Parathyroid adenoma (tissue), 2 donors: ENCODE data around the gene CADM1.

Experiments used
- H2AFZ ChIP-seq: fragments of 300-600 bp; sonication (generic); one replicate; pipeline ENCODE4 v1.7.0; 2017; ENCODE audit warnings: antibody characterized with exemption, mild to moderate bottlenecking
- H3K27ac ChIP-seq: fragments of 300-600 bp; sonication (generic); one replicate; pipeline ENCODE4 v1.7.0; 2017
- H3K27me3 ChIP-seq: fragments of 300-600 bp; sonication (generic); one replicate; pipeline ENCODE4 v1.7.0; 2017; ENCODE audit warnings: low read length; ENCODE audit not compliant: control insufficient read depth, insufficient read depth
- H3K36me3 ChIP-seq: fragments of 300-600 bp; sonication (generic); one replicate; pipeline ENCODE4 v1.7.0; 2017; ENCODE audit warnings: low read length; ENCODE audit not compliant: control insufficient read depth, insufficient read depth
- H3K4me1 ChIP-seq: fragments of 300-600 bp; sonication (generic); one replicate; pipeline ENCODE4 v1.7.0; 2017; ENCODE audit warnings: control low read depth
- H3K4me2 ChIP-seq: fragments of 300-600 bp; sonication (generic); one replicate; pipeline ENCODE4 v1.7.0; 2017; ENCODE audit warnings: low read length
- H3K4me3 ChIP-seq: fragments of 300-600 bp; sonication (generic); one replicate; pipeline ENCODE4 v1.7.0; 2017; ENCODE audit warnings: low read depth, low read length
- H3K79me2 ChIP-seq: fragments of 300-600 bp; sonication (generic); one replicate; pipeline ENCODE4 v1.7.0; 2017; ENCODE audit warnings: control low read depth
- H3K9ac ChIP-seq: fragments of 300-600 bp; sonication (generic); one replicate; pipeline ENCODE4 v1.7.0; 2017; ENCODE audit warnings: mild to moderate bottlenecking
- H3K9me3 ChIP-seq: fragments of 300-600 bp; sonication (generic); one replicate; pipeline ENCODE4 v1.7.0; 2017; ENCODE audit warnings: low read length; ENCODE audit not compliant: control insufficient read depth
- TF ChIP-seq, protein P1 (sequence below): fragments of 300-600 bp; sonication (generic); IDR thresholded peaks from one replicate; pipeline ENCODE4 v1.7.0; 2017; ENCODE audit warnings: antibody characterized with exemption, mild to moderate bottlenecking
- donor health status: primary hyperparathyroidism.

Gene CADM1

DNA sequence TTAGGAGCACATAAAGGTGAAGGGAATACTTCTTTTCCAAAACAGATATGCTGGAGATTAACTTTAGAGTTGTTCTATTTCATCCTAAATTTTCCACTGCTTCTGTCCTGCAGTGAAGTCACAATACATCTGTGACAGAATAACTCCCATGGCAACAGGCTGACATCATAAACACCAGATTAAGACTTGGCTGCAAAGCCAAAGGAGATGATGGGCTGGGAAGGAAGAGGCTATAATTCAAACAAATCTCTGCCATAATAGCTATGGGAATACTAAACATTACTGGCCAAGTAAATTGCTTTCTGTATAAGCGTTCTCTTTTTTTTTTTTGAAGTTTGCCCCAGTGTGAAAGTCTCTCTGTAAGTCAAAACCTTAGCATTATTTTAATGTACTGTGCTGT, 107.7 kb downstream of the CADM1 start:
- no peaks in the 10 kb centered on the region for H3K9me3 ChIP-seq
- TF ChIP-seq, protein P1, sequence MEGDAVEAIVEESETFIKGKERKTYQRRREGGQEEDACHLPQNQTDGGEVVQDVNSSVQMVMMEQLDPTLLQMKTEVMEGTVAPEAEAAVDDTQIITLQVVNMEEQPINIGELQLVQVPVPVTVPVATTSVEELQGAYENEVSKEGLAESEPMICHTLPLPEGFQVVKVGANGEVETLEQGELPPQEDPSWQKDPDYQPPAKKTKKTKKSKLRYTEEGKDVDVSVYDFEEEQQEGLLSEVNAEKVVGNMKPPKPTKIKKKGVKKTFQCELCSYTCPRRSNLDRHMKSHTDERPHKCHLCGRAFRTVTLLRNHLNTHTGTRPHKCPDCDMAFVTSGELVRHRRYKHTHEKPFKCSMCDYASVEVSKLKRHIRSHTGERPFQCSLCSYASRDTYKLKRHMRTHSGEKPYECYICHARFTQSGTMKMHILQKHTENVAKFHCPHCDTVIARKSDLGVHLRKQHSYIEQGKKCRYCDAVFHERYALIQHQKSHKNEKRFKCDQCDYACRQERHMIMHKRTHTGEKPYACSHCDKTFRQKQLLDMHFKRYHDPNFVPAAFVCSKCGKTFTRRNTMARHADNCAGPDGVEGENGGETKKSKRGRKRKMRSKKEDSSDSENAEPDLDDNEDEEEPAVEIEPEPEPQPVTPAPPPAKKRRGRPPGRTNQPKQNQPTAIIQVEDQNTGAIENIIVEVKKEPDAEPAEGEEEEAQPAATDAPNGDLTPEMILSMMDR: no peak
- no peak overlapping the region for H3K27ac ChIP-seq

DNA sequence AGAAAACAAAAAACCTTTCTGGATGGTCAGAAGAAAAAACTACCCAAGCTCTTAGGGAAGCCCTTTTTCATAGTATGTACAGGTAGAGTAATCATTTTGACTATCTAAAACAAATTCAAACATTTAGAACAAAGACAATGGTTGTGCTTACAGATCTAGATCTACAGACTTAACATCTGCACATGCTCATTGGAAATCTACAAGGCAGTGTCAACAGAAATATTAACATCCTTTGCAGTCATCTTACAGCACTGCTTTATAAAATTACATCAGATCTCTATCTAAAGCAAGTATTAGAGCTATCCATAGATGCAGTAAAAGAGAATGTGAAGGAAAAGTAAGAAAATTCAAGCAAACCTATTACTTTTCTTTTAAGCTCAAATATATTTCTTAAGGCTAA, 110.3 kb downstream of the CADM1 start:
- H3K27ac ChIP-seq: no peak overlapping the region
- H3K9me3 ChIP-seq: no peaks in the 10 kb centered on the region
- H3K36me3 ChIP-seq: no peaks in the 10 kb centered on the region
- no peaks in the 10 kb centered on the region for H3K79me2 ChIP-seq
- H3K4me2 ChIP-seq: no peak overlapping the region
- H3K9ac ChIP-seq: no peak overlapping the region
- H3K4me3 ChIP-seq: no peak overlapping the region
- no peak overlapping the region for H2AFZ ChIP-seq
- no peaks in the 10 kb centered on the region for H3K27me3 ChIP-seq
- TF ChIP-seq, protein P1: no peak
- no peaks in the 10 kb centered on the region for H3K4me1 ChIP-seq

More for the DNA sequence above, 107.7 kb downstream of the CADM1 start:
- no peak overlapping the region for H3K4me3 ChIP-seq
- H3K36me3 ChIP-seq: no peaks in the 10 kb centered on the region
- H3K9ac ChIP-seq: no peak overlapping the region
- H3K4me1 ChIP-seq: no peaks in the 10 kb centered on the region
- H3K27me3 ChIP-seq: no peaks in the 10 kb centered on the region
- H2AFZ ChIP-seq: no peak overlapping the region
- H3K79me2 ChIP-seq: no peaks in the 10 kb centered on the region
- H3K4me2 ChIP-seq: no peak overlapping the region

DNA sequence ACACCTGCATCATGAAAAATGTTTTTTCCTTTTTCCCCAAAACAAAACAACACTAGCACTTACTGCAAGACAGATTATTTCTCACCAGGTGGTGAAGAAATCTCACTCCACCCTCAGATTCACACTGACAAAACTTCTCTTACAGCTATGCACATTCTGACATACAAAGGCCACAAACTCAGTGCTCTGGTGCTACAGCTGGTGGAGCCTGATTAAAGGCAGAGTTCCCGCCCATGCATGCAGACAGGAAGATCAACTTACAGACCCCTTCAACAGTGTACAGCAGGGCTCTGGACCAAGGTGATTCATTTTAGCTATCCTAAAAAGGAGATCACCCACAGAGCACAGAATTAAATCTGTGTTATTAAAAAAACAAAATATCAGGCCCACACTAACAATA, 112.6 kb downstream of the CADM1 start:
- no peaks in the 10 kb centered on the region for H3K27me3 ChIP-seq
- TF ChIP-seq, protein P1: no peak

DNA sequence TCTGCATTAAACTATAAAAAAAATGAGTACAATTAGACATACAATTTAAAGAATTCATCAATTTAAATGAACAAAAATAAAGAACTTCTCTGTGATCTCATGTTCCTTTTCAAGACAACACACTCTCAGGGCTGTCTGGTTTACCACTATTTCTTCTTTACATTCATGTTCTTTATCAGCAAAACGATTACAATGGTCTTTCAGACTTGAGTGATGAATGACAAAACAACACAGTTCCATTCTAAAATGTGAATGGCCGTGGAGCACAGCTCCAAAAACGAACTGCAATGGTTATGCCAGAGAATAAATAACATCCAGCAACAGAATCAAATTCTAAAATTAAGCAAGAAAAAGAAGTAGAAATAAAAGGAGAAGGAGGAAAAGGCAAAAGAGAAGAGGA, 113.1 kb downstream of the CADM1 start:
- Histone ChIP-seq H3K27ac (no peak overlapping the region), H3K4me2 (no peak overlapping the region), H3K9me3 (no peaks in the 10 kb centered on the region), H3K4me1 (no peaks in the 10 kb centered on the region), H3K79me2 (no peaks in the 10 kb centered on the region), H3K4me3 (no peak overlapping the region), H3K27me3 (no peaks in the 10 kb centered on the region), H3K9ac (no peak overlapping the region), H3K36me3 (no peaks in the 10 kb centered on the region), H2AFZ (no peak overlapping the region)
- TF ChIP-seq, protein P1: no peak

More for the DNA sequence above, 112.6 kb downstream of the CADM1 start:
- Histone ChIP-seq H3K27ac (no peak overlapping the region), H2AFZ (no peak overlapping the region), H3K9me3 (no peaks in the 10 kb centered on the region), H3K4me3 (no peak overlapping the region), H3K79me2 (no peaks in the 10 kb centered on the region), H3K9ac (no peak overlapping the region), H3K4me2 (no peak overlapping the region), H3K36me3 (no peaks in the 10 kb centered on the region), H3K4me1 (no peaks in the 10 kb centered on the region)

DNA sequence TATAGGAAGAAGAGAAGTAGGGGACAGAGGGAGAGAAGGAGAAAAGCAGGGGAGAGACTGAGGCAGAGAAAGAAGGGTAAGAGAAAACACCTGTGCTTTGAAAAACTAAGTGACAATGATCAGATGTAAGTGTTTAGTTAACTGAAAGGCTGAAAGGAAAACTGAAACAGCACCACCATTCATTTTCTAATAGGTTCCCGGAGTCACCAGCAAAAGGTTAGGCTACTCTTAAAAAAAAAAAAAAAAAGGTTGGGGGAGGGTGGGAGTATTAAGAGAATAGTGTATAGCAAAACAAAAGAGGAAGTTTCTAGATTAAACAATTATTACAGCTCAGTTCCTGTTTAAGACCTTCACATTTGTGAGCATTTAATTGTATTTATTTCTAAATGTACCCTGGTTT, 113.8 kb downstream of the CADM1 start:
- Histone ChIP-seq H3K36me3 (no peaks in the 10 kb centered on the region), H3K9ac (no peak overlapping the region), H3K27me3 (no peaks in the 10 kb centered on the region), H3K4me1 (no peaks in the 10 kb centered on the region), H3K4me2 (no peak overlapping the region), H3K27ac (no peak overlapping the region), H3K9me3 (no peaks in the 10 kb centered on the region), H3K4me3 (no peak overlapping the region), H3K79me2 (no peaks in the 10 kb centered on the region), H2AFZ (no peak overlapping the region)
- TF ChIP-seq, protein P1: no peak
